HUDEP-2 (cell line): ENCODE data around the gene TMPRSS4.

Source experiments
- DNase-seq, 76 experiments: peaks; one replicate each; lab custom pipeline; 2025; ENCODE audit not compliant: unreplicated experiment in 76 of 76; lab: John Stamatoyannopoulos, UW

Gene TMPRSS4

GRCh38 chr11:118170882-118171268 lies 94.0 kb downstream of the TMPRSS4 start:
- DNase-seq: no peak
